WTC11 (cell line): ENCODE data around the gene SLIT1. TPM values are rescaled to one million over a fixed set of nuclear protein-coding genes. Genes with fewer than 3 reads are reported as not detected.

Experiments
- ELF4 ChIP-seq: sonication (generic); formaldehyde crosslinking; IDR thresholded peaks from 2 replicates; pipeline ENCODE4 v1.8.1; 2022; ENCODE audit warnings: low read depth, mild to moderate bottlenecking, moderate library complexity, missing genetic modification reagents
- EMX1 ChIP-seq: fragments of 250-450 bp; sonication (Bioruptor Pico); IDR thresholded peaks from 2 replicates; pipeline ENCODE4 v1.8.0; 2021; ENCODE audit warnings: mild to moderate bottlenecking
- ETV6 ChIP-seq: sonication (generic); formaldehyde crosslinking; IDR thresholded peaks from 2 replicates; pipeline ENCODE4 v1.8.1; 2022; ENCODE audit warnings: mild to moderate bottlenecking, missing genetic modification reagents
- FOXK1 ChIP-seq: sonication (generic); formaldehyde crosslinking; IDR thresholded peaks from 2 replicates; pipeline ENCODE4 v1.8.0; 2022; ENCODE audit warnings: mild to moderate bottlenecking, moderate library complexity, missing genetic modification reagents
- FOXP1 ChIP-seq: sonication (generic); formaldehyde crosslinking; IDR thresholded peaks from 2 replicates; pipeline ENCODE4 v1.8.0; 2022; ENCODE audit warnings: missing genetic modification reagents, mild to moderate bottlenecking, moderate library complexity, borderline replicate concordance
- GTF2I ChIP-seq: fragments of 250-450 bp; sonication (Bioruptor Pico); conservative IDR thresholded peaks from 2 replicates; pipeline ENCODE4 v1.4.0; 2021; ENCODE audit warnings: mild to moderate bottlenecking
- MXD4 ChIP-seq: fragments of 250-450 bp; sonication (Bioruptor Pico); IDR thresholded peaks from 2 replicates; pipeline ENCODE4 v1.8.0; 2021; ENCODE audit warnings: mild to moderate bottlenecking, moderate library complexity, borderline replicate concordance
- MYBL2 ChIP-seq: sonication (generic); formaldehyde crosslinking; IDR thresholded peaks from 2 replicates; pipeline ENCODE4 v1.8.1; 2023; ENCODE audit warnings: mild to moderate bottlenecking, moderate library complexity, missing genetic modification reagents
- NFATC4 ChIP-seq: fragments of 250-450 bp; sonication (Bioruptor Pico); IDR thresholded peaks from 2 replicates; pipeline ENCODE4 v1.9.0; 2021; ENCODE audit warnings: mild to moderate bottlenecking
- NFE2L1 ChIP-seq: sonication (generic); formaldehyde crosslinking; IDR thresholded peaks from 2 replicates; pipeline ENCODE4 v1.8.1; 2023; ENCODE audit warnings: missing genetic modification reagents
- NFYB ChIP-seq: sonication (generic); formaldehyde crosslinking; conservative IDR thresholded peaks from 2 replicates; pipeline ENCODE4 v1.8.0; 2022; ENCODE audit warnings: low read depth, missing genetic modification reagents
- NR1H2 ChIP-seq: sonication (generic); formaldehyde crosslinking; IDR thresholded peaks from 2 replicates; pipeline ENCODE4 v1.9.0; 2021; ENCODE audit warnings: mild to moderate bottlenecking, moderate library complexity, missing genetic modification reagents
- NR2C2 ChIP-seq: sonication (generic); formaldehyde crosslinking; IDR thresholded peaks from 2 replicates; pipeline ENCODE4 v1.8.0; 2022; ENCODE audit warnings: mild to moderate bottlenecking, missing genetic modification reagents
- NR3C1 ChIP-seq: sonication (generic); formaldehyde crosslinking; conservative IDR thresholded peaks from 2 replicates; pipeline ENCODE4 v1.8.1; 2023; ENCODE audit warnings: low read depth, mild to moderate bottlenecking, missing genetic modification reagents
- PRRX2 ChIP-seq: fragments of 250-450 bp; sonication (Bioruptor Pico); IDR thresholded peaks from 2 replicates; pipeline ENCODE4 v1.8.0; 2021; ENCODE audit warnings: mild to moderate bottlenecking
- SOX15 ChIP-seq: fragments of 250-450 bp; sonication (Bioruptor Pico); IDR thresholded peaks from 2 replicates; pipeline ENCODE4 v1.9.0; 2021; ENCODE audit warnings: mild to moderate bottlenecking
- ZNF138 ChIP-seq: sonication (generic); formaldehyde crosslinking; conservative IDR thresholded peaks from 2 replicates; pipeline ENCODE4 v1.8.1; 2022; ENCODE audit warnings: mild to moderate bottlenecking, moderate library complexity, missing genetic modification reagents
- ZNF232 ChIP-seq: sonication (generic); formaldehyde crosslinking; IDR thresholded peaks from 2 replicates; pipeline ENCODE4 v1.8.0; 2022; ENCODE audit warnings: mild to moderate bottlenecking, missing genetic modification reagents
- ZNF317 ChIP-seq: sonication (generic); formaldehyde crosslinking; IDR thresholded peaks from 2 replicates; pipeline ENCODE4 v1.8.1; 2023; ENCODE audit warnings: low read depth, mild to moderate bottlenecking, moderate library complexity, missing genetic modification reagents, borderline replicate concordance
- ZNF671 ChIP-seq: fragments of 250-450 bp; sonication (Bioruptor Pico); IDR thresholded peaks from 2 replicates; pipeline ENCODE4 v1.8.0; 2021; ENCODE audit warnings: mild to moderate bottlenecking
- total RNA-seq: library from RNA; stranded (reverse); gene quantifications from 3 replicates; pipeline ENCODE4 v1.2.3, GENCODE V29; 2021
- TF ChIP-seq, protein P1 (sequence below): sonication (generic); formaldehyde crosslinking; IDR thresholded peaks from 2 replicates; pipeline ENCODE4 v1.8.0; 2022; ENCODE audit warnings: missing genetic modification reagents
- TF ChIP-seq, protein P2 (sequence below): sonication (generic); formaldehyde crosslinking; IDR thresholded peaks from 2 replicates; pipeline ENCODE4 v1.8.1; 2023; ENCODE audit warnings: mild to moderate bottlenecking, missing genetic modification reagents
- TF ChIP-seq, protein P3 (sequence below): fragments of 250-450 bp; sonication (Bioruptor Pico); IDR thresholded peaks from 2 replicates; pipeline ENCODE4 v1.8.0; 2021; ENCODE audit warnings: mild to moderate bottlenecking
- TF ChIP-seq, protein P4 (sequence below): sonication (generic); formaldehyde crosslinking; IDR thresholded peaks from 2 replicates; pipeline ENCODE4 v1.8.0; 2022; ENCODE audit warnings: mild to moderate bottlenecking, missing genetic modification reagents
- TF ChIP-seq, protein P5 (sequence below): sonication (generic); formaldehyde crosslinking; IDR thresholded peaks from 2 replicates; pipeline ENCODE4 v1.8.1; 2023; ENCODE audit warnings: mild to moderate bottlenecking, missing genetic modification reagents, borderline replicate concordance
- TF ChIP-seq, protein P6 (sequence below): sonication (generic); formaldehyde crosslinking; IDR thresholded peaks from 2 replicates; pipeline ENCODE4 v1.8.1; 2022; ENCODE audit warnings: mild to moderate bottlenecking, missing genetic modification reagents, moderate library complexity, borderline replicate concordance
- TF ChIP-seq, protein P7 (sequence below): fragments of 250-450 bp; sonication (Bioruptor Pico); IDR thresholded peaks from 2 replicates; pipeline ENCODE4 v1.9.0; 2021; ENCODE audit warnings: moderate library complexity, mild to moderate bottlenecking, inconsistent platforms, borderline replicate concordance

SLIT1 gene
- total RNA-seq, 1 experiment from 2014 or later = 1.6 TPM

DNA sequence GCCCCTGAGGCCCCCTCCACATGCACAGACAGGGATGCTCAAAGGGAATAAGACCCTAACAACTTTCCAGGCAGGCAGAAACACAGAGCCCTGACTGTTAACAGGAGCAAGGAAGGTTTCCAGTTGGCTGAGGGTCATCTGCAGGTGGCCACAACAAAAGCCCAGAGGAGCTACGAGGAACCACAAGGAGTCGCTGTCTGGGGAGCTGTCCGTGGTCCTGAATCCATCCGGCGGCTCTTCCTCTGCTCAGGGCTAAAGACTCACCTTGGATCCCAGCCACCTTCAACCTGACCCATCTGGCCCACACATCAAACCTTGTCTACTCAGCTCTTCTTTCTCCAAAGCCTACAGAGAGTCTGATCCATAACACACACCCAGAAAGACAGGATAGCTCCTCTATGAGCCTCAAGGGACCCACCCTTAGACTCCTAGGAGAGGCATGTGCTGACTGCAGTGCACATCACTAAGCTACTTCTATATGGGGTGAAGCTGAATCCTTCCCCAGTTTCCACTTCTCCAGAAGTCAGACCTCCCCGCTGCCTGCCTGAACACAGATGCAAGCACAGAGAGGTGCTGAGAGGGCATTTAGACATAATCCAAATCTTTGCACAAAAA, 104.0 kb downstream of the SLIT1 start (continued):
- TF ChIP-seq MXD4 = no peak
- TF ChIP-seq ZNF138 (CRISPR knock-in tag) = no peak
- TF ChIP-seq FOXP1 (CRISPR knock-in tag) = peak; percentile 92
- no peak for TF ChIP-seq PRRX2 (CRISPR knock-in tag)
- 0 out of 2 replicates have a peak, but pooled peaks have one; percentile 27 for TF ChIP-seq MYBL2 (CRISPR knock-in tag)
- no peak for TF ChIP-seq NFATC4
- 0 out of 2 replicates have a peak, but pooled peaks have one; percentile 62 for TF ChIP-seq ZNF671 (CRISPR knock-in tag)
- TF ChIP-seq GTF2I (CRISPR knock-in tag) = 0 out of 2 replicates have a peak, but pooled peaks have one; percentile 43
- TF ChIP-seq, protein P1, sequence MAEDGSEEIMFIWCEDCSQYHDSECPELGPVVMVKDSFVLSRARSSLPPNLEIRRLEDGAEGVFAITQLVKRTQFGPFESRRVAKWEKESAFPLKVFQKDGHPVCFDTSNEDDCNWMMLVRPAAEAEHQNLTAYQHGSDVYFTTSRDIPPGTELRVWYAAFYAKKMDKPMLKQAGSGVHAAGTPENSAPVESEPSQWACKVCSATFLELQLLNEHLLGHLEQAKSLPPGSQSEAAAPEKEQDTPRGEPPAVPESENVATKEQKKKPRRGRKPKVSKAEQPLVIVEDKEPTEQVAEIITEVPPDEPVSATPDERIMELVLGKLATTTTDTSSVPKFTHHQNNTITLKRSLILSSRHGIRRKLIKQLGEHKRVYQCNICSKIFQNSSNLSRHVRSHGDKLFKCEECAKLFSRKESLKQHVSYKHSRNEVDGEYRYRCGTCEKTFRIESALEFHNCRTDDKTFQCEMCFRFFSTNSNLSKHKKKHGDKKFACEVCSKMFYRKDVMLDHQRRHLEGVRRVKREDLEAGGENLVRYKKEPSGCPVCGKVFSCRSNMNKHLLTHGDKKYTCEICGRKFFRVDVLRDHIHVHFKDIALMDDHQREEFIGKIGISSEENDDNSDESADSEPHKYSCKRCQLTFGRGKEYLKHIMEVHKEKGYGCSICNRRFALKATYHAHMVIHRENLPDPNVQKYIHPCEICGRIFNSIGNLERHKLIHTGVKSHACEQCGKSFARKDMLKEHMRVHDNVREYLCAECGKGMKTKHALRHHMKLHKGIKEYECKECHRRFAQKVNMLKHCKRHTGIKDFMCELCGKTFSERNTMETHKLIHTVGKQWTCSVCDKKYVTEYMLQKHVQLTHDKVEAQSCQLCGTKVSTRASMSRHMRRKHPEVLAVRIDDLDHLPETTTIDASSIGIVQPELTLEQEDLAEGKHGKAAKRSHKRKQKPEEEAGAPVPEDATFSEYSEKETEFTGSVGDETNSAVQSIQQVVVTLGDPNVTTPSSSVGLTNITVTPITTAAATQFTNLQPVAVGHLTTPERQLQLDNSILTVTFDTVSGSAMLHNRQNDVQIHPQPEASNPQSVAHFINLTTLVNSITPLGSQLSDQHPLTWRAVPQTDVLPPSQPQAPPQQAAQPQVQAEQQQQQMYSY = no peak
- 0 out of 2 replicates have a peak, but pooled peaks have one; percentile 32 for TF ChIP-seq ZNF317
- TF ChIP-seq ETV6 (CRISPR knock-in tag) = peak; percentile 96
- TF ChIP-seq, protein P2, sequence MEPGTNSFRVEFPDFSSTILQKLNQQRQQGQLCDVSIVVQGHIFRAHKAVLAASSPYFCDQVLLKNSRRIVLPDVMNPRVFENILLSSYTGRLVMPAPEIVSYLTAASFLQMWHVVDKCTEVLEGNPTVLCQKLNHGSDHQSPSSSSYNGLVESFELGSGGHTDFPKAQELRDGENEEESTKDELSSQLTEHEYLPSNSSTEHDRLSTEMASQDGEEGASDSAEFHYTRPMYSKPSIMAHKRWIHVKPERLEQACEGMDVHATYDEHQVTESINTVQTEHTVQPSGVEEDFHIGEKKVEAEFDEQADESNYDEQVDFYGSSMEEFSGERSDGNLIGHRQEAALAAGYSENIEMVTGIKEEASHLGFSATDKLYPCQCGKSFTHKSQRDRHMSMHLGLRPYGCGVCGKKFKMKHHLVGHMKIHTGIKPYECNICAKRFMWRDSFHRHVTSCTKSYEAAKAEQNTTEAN (CRISPR knock-in tag) = peak; percentile 89; the same call in 1 of the 2 replicates
- TF ChIP-seq, protein P3, sequence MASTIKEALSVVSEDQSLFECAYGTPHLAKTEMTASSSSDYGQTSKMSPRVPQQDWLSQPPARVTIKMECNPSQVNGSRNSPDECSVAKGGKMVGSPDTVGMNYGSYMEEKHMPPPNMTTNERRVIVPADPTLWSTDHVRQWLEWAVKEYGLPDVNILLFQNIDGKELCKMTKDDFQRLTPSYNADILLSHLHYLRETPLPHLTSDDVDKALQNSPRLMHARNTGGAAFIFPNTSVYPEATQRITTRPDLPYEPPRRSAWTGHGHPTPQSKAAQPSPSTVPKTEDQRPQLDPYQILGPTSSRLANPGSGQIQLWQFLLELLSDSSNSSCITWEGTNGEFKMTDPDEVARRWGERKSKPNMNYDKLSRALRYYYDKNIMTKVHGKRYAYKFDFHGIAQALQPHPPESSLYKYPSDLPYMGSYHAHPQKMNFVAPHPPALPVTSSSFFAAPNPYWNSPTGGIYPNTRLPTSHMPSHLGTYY (CRISPR knock-in tag) = no peak
- TF ChIP-seq NR3C1 (CRISPR knock-in tag) = no peak
- TF ChIP-seq, protein P4, sequence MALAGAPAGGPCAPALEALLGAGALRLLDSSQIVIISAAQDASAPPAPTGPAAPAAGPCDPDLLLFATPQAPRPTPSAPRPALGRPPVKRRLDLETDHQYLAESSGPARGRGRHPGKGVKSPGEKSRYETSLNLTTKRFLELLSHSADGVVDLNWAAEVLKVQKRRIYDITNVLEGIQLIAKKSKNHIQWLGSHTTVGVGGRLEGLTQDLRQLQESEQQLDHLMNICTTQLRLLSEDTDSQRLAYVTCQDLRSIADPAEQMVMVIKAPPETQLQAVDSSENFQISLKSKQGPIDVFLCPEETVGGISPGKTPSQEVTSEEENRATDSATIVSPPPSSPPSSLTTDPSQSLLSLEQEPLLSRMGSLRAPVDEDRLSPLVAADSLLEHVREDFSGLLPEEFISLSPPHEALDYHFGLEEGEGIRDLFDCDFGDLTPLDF (CRISPR knock-in tag) = peak; percentile 69; the same call in 1 of the 2 replicates
- 0 out of 2 replicates have a peak, but pooled peaks have one; percentile 40 for TF ChIP-seq NFYB
- TF ChIP-seq, protein P5, sequence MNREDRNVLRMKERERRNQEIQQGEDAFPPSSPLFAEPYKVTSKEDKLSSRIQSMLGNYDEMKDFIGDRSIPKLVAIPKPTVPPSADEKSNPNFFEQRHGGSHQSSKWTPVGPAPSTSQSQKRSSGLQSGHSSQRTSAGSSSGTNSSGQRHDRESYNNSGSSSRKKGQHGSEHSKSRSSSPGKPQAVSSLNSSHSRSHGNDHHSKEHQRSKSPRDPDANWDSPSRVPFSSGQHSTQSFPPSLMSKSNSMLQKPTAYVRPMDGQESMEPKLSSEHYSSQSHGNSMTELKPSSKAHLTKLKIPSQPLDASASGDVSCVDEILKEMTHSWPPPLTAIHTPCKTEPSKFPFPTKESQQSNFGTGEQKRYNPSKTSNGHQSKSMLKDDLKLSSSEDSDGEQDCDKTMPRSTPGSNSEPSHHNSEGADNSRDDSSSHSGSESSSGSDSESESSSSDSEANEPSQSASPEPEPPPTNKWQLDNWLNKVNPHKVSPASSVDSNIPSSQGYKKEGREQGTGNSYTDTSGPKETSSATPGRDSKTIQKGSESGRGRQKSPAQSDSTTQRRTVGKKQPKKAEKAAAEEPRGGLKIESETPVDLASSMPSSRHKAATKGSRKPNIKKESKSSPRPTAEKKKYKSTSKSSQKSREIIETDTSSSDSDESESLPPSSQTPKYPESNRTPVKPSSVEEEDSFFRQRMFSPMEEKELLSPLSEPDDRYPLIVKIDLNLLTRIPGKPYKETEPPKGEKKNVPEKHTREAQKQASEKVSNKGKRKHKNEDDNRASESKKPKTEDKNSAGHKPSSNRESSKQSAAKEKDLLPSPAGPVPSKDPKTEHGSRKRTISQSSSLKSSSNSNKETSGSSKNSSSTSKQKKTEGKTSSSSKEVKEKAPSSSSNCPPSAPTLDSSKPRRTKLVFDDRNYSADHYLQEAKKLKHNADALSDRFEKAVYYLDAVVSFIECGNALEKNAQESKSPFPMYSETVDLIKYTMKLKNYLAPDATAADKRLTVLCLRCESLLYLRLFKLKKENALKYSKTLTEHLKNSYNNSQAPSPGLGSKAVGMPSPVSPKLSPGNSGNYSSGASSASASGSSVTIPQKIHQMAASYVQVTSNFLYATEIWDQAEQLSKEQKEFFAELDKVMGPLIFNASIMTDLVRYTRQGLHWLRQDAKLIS = 0 out of 2 replicates have a peak, but pooled peaks have one; percentile 36
- no peak for TF ChIP-seq NR1H2 (CRISPR knock-in tag)
- no peak for TF ChIP-seq NR2C2 (CRISPR knock-in tag)
- TF ChIP-seq ZNF232 (CRISPR knock-in tag) = peak; percentile 98
- peak; percentile 88 for TF ChIP-seq FOXK1
- TF ChIP-seq SOX15 = no peak
- TF ChIP-seq EMX1 (CRISPR knock-in tag) = no peak
- peak; percentile 88 for TF ChIP-seq NFE2L1 (CRISPR knock-in tag)
- no peak for TF ChIP-seq ELF4 (CRISPR knock-in tag)
- TF ChIP-seq, protein P6, sequence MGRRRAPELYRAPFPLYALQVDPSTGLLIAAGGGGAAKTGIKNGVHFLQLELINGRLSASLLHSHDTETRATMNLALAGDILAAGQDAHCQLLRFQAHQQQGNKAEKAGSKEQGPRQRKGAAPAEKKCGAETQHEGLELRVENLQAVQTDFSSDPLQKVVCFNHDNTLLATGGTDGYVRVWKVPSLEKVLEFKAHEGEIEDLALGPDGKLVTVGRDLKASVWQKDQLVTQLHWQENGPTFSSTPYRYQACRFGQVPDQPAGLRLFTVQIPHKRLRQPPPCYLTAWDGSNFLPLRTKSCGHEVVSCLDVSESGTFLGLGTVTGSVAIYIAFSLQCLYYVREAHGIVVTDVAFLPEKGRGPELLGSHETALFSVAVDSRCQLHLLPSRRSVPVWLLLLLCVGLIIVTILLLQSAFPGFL (CRISPR knock-in tag) = peak; percentile 89; the same call in 1 of the 2 replicates
- TF ChIP-seq, protein P7, sequence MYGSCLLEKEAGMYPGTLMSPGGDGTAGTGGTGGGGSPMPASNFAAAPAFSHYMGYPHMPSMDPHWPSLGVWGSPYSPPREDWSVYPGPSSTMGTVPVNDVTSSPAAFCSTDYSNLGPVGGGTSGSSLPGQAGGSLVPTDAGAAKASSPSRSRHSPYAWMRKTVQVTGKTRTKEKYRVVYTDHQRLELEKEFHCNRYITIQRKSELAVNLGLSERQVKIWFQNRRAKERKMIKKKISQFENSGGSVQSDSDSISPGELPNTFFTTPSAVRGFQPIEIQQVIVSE (CRISPR knock-in tag) = no peak
